Measurements from ENCODE around the gene ZNF177.

GRCh38 chr19:9329999-9330398 is 32.8 kb upstream of the ZNF177 start:
- TF ChIP-seq POLR2AphosphoS5 (IDR thresholded peaks at IDR 0.05; ENCODE audit: low read depth, low read length) (no peak), POLR2A (IDR thresholded peaks at IDR 0.05; ENCODE audit: low read depth, low read length) (no peak), TAF1 (IDR thresholded peaks at IDR 0.05; ENCODE audit: borderline replicate concordance, low read depth, low read length) (no peak)
